K562 (cell line): Measurements from ENCODE around the gene PRR5.

Experiments used
- CTCF ChIP-seq, 3 experiments: IDR thresholded peaks in 2 of 3; conservative IDR thresholded peaks in 1 of 3; 2 replicates each; pipeline ENCODE4 v1.5.1; 2011 to 2012; ENCODE audit warnings: low read length in 3 of 3, mild to moderate bottlenecking in 3 of 3, control low read depth in 2 of 3, improper control_type of control experiment in 1 of 3, inconsistent platforms in 1 of 3, low read depth in 1 of 3, mixed read lengths in 1 of 3, moderate library complexity in 1 of 3; ENCODE audit not compliant: insufficient read depth in 2 of 3
- NFYB ChIP-seq: IDR thresholded peaks from 2 replicates; pipeline ENCODE4 v1.6.1; 2011; ENCODE audit warnings: mild to moderate bottlenecking, moderate library complexity; ENCODE audit not compliant: insufficient read length; ENCODE audit errors: extremely low read depth
- ZNF3 ChIP-seq: fragments of 250-450 bp; sonication (Bioruptor Pico); IDR thresholded peaks from 2 replicates; pipeline ENCODE4 v1.5.0; 2021; ENCODE audit warnings: mild to moderate bottlenecking, moderate library complexity
- ZNF354B ChIP-seq: fragments of 250-450 bp; sonication (Bioruptor Pico); IDR thresholded peaks from 2 replicates; pipeline ENCODE4 v1.4.0; 2020

GRCh38 chr22:44736581-44737405, 34.8 kb downstream of the PRR5 start:
- TF ChIP-seq ZNF354B (CRISPR knock-in tag) = no peak
- no peak for TF ChIP-seq CTCF (IDR thresholded peaks at IDR 0.05 in 2 of 3, conservative IDR thresholded peaks at IDR 0.05 in 1 of 3; ENCODE audit: insufficient read depth in 2 of 3, low read depth in 1 of 3, low read length in 3 of 3)
- no peak for TF ChIP-seq NFYB
- TF ChIP-seq ZNF3 (CRISPR knock-in tag) = no peak
